ENCODE data around the gene KLHL10. TPM values are rescaled to one million over a fixed set of nuclear protein-coding genes. Genes with fewer than 3 reads are reported as not detected.
"Not testable (repeated sequence)": the region's sequence is repeated elsewhere in the genome, so short reads cannot be mapped to it uniquely, and the experiment has no call there.

KLHL10 gene
- total RNA-seq, 1 donor from 2014 or later, result not detected

DNA sequence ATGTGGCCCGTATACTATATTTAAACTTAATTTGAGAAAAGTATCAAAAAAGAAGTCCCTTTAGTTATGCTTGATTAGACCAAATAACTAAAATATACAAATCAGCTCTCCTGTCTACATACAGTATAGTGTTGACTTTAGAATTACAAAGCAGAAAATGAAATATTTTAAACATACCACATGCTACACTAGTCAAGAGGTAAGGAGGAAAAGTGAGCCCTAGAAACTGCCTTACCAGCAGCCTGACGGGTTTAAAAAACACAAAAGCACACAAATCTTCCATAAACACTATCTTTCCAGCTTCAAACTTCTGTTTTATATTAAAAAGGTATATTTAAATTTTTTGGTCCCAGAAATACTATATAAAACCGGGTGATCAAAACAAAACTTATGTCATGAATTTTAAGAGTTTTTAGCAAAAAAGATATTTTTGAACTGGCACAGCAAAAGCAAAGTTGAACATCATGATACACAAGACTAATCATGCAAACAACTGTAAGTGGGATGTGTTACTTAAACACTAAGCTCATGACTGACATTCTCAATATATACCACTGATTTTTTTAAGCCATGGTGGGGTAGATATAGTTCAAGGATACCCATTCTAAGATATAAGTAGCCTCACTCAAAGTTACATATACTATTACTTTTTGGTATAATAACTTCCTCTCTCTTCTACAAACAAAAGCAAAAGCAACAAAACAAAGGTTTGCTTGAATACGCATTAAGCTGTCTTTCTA is 11.8 kb downstream of the KLHL10 start:
- DNase-seq (ENCODE audit: low read depth in 2 of 2), result no peak

DNA sequence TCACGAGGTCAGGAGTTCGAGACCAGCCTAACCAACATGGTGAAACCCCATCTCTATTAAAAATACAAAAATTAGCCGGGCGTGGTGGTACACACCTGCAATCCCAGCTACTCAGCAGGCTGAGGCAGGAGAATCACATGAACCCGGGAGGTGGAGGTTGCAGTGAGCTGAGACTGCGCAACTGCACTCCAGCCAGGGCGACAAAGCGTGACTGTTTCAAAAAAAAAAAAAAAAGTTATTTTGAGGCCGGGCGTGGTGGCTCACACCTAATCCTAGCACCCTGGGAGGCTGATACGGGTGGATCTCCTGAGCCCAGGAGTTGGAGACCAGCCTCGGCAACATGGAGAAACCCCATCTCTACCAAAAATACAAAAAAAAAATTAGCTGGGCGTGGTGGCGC is 13.8 kb downstream of the KLHL10 start:
- not testable (repeated sequence) for DNase-seq (ENCODE audit: low read depth in 2 of 2)

DNA sequence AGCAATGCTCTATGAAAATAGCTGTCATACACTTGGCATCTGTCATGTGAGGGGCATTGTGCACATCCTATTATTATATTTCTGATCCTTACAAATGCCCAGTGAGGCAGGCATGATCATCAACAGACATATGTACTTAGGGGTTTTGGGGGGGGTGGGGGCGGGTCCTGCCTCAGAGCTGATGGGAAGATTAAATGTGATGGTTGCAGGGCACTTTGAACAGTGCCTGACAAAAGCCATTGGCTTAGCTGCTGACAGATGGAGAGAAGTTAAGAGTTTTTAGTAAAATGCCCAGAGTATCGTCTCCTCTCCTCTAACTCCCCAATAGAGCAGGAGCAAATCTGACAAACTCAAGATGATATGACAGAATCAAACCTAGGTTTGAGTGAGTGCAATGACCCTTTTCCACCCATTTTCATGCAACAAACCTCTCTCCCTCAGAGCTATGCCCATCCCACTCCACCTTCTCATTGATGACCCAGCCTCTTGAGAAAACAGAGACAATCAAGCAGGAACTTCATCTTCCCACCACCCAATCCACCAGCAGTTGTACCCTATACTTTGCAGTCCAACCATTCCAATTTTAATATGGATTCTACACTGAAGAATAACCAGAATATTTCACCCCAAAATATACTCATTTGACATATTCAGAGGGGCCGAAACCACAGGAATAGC is 22.8 kb downstream of the KLHL10 start:
- DNase-seq (ENCODE audit: low read depth in 2 of 2), result no peak

DNA sequence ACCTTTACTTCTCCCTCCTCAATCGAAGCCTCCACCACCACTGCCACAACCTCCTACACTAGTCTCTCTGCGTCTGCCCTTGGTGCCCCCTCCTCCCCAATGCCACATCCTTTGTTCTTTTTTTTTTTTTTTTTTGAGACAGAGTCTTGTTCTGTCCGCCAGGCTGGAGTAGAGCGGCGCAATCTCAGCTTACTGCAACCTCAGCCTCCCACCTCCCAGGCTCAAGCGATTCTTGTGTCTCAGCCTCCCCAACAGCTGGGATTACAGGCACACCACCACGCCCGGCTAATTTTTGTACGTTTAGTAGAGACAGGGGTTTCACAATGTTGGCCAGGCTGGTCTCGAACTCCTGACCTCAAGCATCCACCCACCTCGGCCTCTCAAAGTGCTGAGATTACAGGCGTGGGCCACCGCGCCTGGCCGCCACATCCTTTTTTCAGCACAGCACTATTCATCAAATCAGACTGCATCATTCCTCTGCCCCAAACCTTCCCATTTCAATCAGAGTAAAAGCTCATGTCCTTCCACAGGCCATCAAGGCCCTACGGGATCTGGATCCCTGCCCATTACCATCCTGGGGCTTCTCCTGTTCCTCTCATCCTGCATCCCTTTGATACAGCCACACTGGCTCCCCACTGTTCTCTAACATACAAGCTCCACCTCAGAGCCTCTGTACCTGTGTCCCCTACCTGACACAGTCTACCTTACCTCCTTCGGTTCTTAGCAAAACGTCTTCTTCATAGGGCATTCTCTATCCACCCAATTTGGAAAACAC is 25.6 kb downstream of the KLHL10 start:
- no peak for DNase-seq (ENCODE audit: low read depth in 2 of 2)

DNA sequence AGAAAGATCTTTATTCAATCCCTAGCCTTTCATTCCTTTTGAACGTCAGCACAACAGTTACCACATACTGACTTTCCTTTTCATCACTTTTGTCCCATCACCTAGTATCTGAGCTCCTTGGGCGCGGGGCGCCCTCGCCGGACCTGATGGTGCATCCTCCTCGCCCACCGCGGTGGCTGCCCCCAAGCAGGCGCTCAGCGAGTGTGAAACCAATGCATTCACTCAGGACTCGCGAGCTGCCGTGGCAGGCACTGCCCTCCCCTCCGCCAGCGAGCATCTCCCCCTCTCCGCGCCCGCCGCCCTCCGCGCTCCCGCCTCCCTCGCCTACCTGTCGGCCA is 26.8 kb downstream of the KLHL10 start:
- no peak for DNase-seq (ENCODE audit: low read depth in 2 of 2)

DNA sequence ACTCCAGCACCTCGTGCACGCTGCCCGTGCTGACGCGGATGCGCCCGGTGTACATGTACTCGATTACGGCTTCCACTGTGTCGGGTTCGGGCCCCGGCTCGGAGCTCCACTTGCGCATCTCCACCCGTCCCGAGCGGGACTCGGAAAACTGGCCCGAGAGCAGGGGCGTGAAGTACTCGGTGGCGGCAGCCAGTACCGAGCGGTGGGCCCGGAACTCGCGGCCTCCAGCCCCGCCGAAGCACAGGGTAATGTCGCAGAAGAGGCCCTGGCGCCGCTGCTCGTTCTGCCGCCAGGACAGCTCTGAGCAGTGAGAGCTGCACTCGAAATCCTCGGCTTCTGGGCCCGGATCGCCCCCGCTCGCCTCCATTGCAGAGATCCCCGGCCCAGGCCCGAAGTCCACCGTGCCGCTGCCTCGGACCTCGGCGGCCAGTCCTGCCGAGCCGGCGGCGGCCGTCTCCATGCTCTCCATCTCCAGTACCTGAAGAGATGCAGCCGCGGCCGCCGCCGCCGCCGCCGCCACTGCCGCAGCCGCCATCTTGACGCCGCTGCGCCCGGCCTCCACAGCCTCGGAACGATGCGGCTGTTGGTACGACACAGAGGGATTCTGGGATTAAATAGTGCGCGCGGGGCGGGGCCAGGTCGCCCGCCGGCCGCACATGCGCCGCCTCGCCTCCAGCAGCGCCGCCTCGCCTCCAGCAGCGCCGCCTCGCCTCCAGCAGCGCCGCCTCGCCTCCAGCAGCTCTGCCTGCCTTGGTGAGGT is 27.4 kb downstream of the KLHL10 start, which contains the start of gene KLHL11:
KLHL11 (minus strand) TSS at position 588 of the 760 bp plus-strand sequence; CDS start at position 535, 53 bp downstream.
- peak; percentile 92 for DNase-seq (ENCODE audit: low read depth in 2 of 2)

DNA sequence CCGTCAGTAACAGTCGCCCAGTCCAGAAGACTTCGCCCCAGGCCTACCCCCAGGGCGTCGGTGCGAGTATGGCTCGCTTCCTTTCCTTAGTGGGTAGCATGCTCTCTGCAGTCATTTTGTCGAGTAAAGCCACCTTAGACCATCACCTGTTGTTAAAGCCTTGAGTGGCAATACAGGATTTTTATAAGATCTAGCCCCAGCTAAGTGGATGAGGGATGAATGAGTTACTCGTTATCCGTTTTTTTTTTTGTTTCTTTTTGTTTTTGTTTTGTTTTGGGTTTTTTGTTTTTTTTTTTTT is 27.9 kb downstream of the KLHL10 start:
- no peak for DNase-seq (ENCODE audit: low read depth in 2 of 2)

DNA sequence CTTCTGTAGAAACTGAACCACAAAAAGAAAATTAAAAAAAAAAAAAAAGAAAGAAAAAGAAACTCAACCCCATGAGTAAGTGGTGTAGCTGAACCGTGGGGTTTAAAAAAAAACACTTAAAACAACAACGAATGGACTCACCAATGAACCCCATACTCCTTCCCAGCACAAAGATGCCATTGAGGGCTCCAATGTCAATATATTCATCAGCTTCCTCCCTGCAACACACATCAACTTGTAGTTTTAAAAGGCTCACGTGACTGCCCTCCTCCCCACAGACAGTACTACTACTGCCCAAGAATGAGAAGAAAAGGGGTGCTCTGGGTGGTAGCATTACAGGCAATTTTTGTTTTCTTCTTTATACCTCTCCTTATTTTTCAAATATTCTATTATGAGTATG is 30.9 kb downstream of the KLHL10 start:
- no peak for DNase-seq (ENCODE audit: low read depth in 2 of 2)

DNA sequence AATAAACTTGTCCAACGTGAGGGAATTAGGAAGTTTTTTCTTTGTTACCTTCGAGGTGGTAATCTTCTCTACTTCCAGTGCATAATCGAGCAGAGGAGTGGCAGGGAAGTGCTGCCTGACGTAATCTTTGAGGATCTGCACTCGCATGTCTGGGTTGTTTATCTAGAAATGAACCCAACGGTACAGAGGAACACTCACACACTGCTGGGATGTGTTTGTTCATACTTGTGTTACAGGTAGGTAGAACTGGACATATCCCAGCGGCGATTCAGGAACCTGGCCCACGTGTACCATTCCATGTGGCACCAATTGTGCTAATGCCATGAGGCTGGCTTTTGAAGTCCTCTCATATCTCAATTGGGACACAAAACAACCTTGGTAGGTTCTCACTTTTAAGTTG is 31.8 kb downstream of the KLHL10 start:
- no peak for DNase-seq (ENCODE audit: low read depth in 2 of 2)

DNA sequence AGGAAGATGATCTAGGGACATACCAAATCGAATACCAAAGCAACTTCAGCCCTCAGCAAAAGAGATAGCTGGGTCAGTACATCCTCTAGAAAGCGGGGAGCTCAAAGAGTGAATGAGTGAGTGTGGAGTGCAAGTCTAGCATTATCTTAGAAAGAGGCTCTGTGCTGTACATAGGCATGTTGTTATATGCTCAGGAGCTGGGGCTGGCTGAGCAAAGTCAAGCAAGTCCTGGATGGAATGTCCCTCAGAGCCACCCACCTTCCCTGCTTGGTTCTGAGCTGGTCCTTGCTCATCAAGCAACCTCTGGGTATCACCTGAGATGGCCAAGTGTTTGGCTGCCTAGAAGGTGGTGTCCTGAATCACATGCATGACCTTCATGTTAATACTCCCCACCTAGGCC is 32.5 kb downstream of the KLHL10 start:
- DNase-seq (ENCODE audit: low read depth in 2 of 2), result no peak

DNA sequence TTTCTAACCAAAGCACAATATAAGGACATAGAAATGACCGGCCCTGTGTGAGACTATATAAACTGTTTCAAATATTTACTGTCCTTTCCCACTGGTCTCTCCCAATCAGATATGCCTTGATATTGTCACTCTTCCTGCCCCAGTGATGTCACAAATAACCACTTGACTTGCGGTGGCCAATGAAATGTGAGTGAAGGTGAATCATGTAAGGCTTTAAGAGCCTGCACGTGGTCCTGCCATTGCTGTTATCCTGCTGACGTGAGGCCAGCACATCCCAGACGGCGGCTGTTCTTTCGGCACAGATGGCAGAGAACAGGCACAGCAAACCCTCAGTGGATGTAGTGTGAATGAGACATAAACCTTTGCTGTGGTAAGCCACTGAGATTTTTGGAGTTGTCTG is 33.0 kb downstream of the KLHL10 start:
- peak in 1 of 2 donors; percentile 17 for DNase-seq (ENCODE audit: low read depth in 2 of 2)

DNA sequence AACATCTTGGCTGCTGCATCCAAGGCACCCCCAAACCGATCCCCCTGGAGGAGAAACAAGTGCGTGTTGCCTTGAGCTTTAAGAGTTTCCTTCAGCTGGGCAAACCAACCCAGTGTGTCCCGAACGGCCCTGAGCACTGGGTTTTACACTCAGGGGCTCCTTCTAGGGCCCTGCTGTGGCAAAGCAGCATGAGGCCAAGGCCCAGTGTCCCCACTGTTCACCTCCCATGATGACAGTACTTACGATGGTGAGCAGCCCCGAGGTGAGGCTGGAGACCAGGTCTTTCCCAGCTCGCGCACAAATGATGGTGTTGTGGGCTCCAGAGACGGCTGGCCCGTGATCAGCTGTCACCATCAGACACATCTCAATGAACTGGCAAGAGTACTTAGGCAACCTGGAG is 34.2 kb downstream of the KLHL10 start:
- DNase-seq (ENCODE audit: low read depth in 2 of 2), result no peak

DNA sequence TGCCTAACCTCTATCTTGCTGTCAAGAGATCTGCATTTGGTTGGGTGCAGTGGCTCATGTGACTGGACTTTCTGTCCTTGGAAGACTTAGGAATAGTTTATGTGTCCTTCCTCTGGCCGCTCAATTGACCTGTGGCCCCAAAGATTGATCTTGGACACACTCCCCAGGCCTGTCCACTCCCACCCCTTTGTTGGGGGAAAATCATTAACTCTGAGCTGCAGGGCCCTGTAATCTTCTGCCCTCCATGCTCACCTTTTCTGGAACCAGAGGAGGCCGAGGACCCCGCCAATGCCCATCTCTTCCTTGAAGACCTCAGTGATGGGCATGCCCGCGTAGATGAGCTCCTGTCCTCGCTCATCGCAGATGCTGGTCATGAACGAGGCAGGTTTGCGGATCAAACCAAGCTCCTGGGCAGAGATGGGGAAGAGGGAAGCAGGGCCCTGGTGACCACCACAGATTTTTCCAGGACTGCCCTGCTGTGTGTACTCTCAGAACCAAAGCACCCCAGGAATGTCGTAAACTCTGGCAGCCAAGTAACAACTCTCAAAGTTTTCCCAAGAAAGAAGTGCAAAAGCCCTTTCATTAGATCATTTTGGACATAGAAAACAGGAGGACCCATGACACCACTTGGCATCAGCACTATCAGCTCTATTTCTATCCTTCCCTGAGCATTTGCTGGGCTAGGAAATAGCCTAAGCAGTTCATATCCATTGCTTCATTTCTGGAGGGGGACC is 36.1 kb downstream of the KLHL10 start:
- no peak for DNase-seq (ENCODE audit: low read depth in 2 of 2)

DNA sequence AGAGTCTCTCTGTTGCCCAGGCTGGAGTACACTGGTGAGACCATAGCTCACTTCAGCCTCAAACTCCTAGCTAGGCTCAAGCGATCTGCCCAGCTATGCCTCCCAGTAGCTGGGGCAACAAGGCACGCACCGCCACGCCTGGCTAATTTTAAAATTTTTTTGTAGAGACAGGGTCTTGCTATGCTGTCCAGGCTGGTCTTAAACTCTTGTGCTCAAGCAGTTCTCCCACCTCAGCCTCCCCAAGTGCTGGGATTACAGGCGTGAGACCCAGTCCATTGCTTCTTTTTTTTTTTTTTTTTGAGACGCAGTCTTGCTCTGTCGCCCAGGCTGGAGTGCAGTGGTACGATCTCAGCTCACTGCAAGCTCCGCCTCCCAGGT is 36.7 kb downstream of the KLHL10 start:
- DNase-seq (ENCODE audit: low read depth in 2 of 2), result not testable (repeated sequence)

DNA sequence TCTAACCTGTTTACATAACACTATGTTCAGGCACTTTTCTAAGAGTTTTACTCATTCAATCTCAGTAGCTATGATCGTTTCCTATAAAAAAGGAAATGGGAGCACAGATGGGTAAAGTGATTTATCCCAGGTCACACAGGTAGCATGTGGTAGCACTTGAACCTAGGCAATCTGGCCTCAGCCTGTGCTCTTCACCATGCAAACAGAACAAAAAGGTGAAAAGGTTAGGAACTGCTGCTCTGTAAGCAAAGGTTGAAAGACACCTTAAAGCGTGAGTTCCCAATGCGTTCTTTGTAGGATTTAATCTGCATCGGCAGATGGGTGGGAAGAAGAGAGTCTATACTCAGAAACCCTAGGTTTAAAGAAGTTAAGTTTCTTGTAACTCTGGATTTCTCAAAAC is 42.5 kb downstream of the KLHL10 start:
- DNase-seq (ENCODE audit: low read depth in 2 of 2), result no peak

DNA sequence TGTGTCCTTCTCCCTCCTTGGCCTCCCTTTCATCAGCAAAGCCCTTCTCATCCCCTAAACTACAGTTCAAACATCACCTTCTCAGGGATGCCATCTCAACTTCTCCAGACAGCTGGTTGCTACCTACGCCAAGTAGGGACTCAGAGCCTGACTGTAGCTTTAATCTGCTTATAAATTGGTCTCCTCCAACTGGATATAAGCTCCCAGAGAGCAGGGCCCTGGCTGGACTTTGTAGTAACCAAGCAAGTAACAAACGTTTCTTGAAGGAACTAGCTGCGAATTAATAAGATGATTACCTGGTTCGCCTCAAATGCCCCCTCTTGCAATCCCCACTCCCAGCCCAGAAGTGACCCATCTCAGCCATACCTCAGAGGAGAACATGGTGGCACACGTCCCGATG is 45.1 kb downstream of the KLHL10 start:
- no peak for DNase-seq (ENCODE audit: low read depth in 2 of 2)

DNA sequence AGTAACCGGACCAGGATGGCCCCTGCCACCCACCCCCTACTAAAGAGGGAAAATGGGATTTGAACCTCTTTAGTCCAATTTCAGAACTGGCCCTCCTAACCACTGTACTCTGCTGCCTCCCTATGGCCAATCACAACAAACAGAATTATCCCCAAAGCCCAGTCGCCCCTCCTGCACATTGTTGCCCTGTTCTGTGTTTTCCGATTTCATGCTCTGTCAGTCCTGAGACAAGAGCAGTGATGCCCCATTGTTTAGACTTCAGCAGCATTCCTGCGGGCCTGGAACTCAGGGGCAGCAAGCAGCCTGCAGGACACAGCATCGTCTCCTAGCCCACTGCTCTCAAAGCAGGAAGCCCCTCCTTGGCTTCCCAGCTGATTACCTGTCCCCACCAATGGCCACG is 48.1 kb downstream of the KLHL10 start:
- DNase-seq (ENCODE audit: low read depth in 2 of 2), result peak in 1 of 2 donors; percentile 26

DNA sequence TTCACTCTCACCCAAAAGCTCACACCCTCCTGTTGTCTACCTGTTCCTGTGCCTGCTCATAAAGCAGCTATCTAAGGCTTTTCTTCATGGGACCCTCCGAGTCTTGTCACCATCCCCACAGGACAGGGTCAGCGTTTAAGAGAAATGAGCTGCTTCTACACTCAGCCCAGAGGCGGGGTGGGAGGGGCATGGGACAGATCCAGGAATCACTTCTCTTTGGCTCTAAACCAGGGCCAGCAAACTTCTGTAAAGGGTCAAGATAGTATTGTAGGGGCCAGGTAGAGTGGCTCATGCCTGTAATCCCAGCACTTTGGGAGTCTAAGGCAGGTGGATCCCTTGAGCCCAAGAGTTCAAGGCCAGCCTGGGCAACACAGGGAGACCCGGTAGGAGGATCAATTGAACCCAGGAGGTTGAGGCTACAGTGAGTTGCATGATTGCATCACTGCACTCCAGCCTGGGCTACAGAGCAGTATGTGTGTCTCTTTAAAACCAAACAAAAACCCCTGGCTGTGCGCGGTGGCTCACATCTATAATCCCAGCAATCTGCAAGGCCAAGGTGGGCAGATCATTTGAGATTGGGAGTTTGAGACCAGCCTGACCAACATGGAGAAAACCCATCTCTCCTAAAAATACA is 50.8 kb downstream of the KLHL10 start:
- DNase-seq (ENCODE audit: low read depth in 2 of 2), result no peak

DNA sequence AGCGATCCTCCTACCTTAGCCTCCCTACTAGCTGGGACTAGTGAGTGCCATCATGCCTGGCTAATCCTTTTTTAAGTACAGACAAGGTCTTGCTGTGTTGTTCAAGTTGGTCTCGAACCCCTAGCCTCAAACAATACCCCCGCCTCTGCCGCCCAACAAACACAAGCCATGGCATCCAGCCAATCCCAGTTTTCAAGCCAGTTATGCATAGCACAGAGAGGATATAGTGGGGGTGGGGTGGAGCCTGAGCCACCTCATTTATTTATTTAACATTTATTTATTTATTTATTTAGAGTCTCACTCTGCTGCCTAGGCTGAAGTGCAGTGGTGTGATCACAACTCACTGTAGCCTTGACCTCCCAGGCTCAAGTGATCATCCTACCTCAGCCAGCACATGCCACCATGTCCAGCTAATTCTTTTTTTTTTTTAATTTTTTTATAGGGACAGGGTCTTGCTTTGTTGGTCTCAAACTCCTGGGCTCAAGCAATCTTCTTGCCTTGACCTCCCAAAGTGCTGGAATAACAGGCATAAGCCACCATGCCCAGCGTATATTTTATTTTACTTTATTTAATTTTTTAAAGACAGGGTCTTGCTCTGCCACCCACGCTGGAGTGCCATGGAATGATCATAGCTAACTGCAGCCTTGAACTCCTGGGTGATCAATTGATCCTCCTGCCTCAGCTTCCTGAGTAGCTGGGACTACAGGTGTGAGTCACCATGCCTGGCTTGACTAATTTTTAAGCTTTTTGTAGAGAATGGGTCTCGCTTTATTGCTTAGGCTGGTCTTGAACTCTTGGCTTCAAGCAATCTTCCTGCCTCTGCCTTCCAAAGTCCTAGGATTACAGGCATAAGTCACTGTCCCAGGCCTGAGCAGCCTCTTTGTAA is 53.8 kb downstream of the KLHL10 start:
- DNase-seq (ENCODE audit: low read depth in 2 of 2), result peak; percentile 35 to 46

DNA sequence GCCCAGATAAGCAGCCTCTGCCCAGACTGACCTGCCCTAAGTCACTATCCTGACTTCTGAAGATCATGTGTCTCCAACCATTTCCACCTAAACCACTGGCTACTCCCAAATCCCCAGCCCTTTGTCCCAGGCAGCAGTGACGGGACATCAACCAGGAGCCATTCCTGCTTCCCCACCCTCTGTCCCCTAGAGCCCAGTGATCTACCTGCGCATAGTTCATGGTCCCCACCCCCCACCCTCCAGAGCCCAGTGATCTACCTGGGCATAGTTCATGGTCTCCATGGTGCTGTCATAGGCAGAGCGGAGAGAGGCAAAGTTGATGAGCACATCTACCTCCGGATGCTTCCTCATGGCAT is 54.4 kb downstream of the KLHL10 start:
- DNase-seq (ENCODE audit: low read depth in 2 of 2), result no peak
